Measurements from ENCODE around the gene ATP9B. TPM values are rescaled to one million over a fixed set of nuclear protein-coding genes. Genes with fewer than 3 reads are reported as not detected.
"Not testable (repeated sequence)": the region's sequence is repeated elsewhere in the genome, so short reads cannot be mapped to it uniquely, and the experiment has no call there.

Gene ATP9B
- total RNA-seq, 2 donors from 2014 or later = 69.5 to 72.4 TPM

GRCh38 chr18:79371561-79372121, 302.4 kb downstream of the ATP9B start:
- H3K4me1 Mint-ChIP-seq = peaks cover 17% of the 10 kb centered on the region
- DNase-seq (no peak), ATAC-seq (peak; percentile 48)
- H3K27ac Mint-ChIP-seq = peak overlapping the region; percentile 59
- no peaks in the 10 kb centered on the region for H3K27me3 Mint-ChIP-seq
- H3K36me3 Mint-ChIP-seq (ENCODE audit: low read depth) = no peaks in the 10 kb centered on the region
- H3K9me3 ChIP-seq (ENCODE audit: control insufficient read depth, low read length, poor library complexity, severe bottlenecking) = no peaks in the 10 kb centered on the region
- no peak overlapping the region for H3K4me3 Mint-ChIP-seq

GRCh38 chr18:79372461-79372860, 303.3 kb downstream of the ATP9B start:
- Mint-ChIP-seq H3K27ac (no peak overlapping the region), H3K4me3 (no peak overlapping the region), H3K36me3 (ENCODE audit: low read depth) (no peaks in the 10 kb centered on the region), H3K27me3 (no peaks in the 10 kb centered on the region), H3K4me1 (peaks cover 17% of the 10 kb centered on the region)
- H3K9me3 ChIP-seq (ENCODE audit: control insufficient read depth, low read length, poor library complexity, severe bottlenecking) = no peaks in the 10 kb centered on the region
- ATAC-seq = no peak
- DNase-seq = no peak

- no peak for ATAC-seq
- Mint-ChIP-seq H3K4me3 (no peak overlapping the region), H3K27me3 (no peaks in the 10 kb centered on the region), H3K27ac (no peak overlapping the region), H3K4me1 (peaks cover 14% of the 10 kb centered on the region), H3K36me3 (ENCODE audit: low read depth) (no peaks in the 10 kb centered on the region)
- no peak for DNase-seq
- no peaks in the 10 kb centered on the region for H3K9me3 ChIP-seq (ENCODE audit: control insufficient read depth, low read length, poor library complexity, severe bottlenecking)
Observed at GRCh38 chr18:79372991-79373390, 303.8 kb downstream of the ATP9B start.

- DNase-seq (no peak), ATAC-seq (no peak)
- H3K36me3 Mint-ChIP-seq (ENCODE audit: low read depth) = peaks cover 2% of the 10 kb centered on the region
- no peak overlapping the region for H3K4me3 Mint-ChIP-seq
- no peak overlapping the region for H3K27ac Mint-ChIP-seq
- H3K4me1 Mint-ChIP-seq = peaks cover 12% of the 10 kb centered on the region
- H3K27me3 Mint-ChIP-seq = no peaks in the 10 kb centered on the region
- no peaks in the 10 kb centered on the region for H3K9me3 ChIP-seq (ENCODE audit: control insufficient read depth, low read length, poor library complexity, severe bottlenecking)
Observed at GRCh38 chr18:79373736-79374135, 304.5 kb downstream of the ATP9B start.

GRCh38 chr18:79374408-79375171, 305.4 kb downstream of the ATP9B start:
- no peaks in the 10 kb centered on the region for H3K27me3 Mint-ChIP-seq
- peaks cover 14% of the 10 kb centered on the region for H3K4me1 Mint-ChIP-seq
- no peak overlapping the region for H3K4me3 Mint-ChIP-seq
- H3K27ac Mint-ChIP-seq = peak overlapping the region; percentile 21
- DNase-seq = no peak
- H3K36me3 Mint-ChIP-seq (ENCODE audit: low read depth) = peaks cover 2% of the 10 kb centered on the region
- peak; percentile 11 for ATAC-seq
- H3K9me3 ChIP-seq (ENCODE audit: control insufficient read depth, low read length, poor library complexity, severe bottlenecking) = no peaks in the 10 kb centered on the region

GRCh38 chr18:79375441-79376154, 306.4 kb downstream of the ATP9B start:
- H3K27me3 Mint-ChIP-seq = no peaks in the 10 kb centered on the region
- DNase-seq (no peak), ATAC-seq (no peak)
- no peak overlapping the region for H3K4me3 Mint-ChIP-seq
- H3K4me1 Mint-ChIP-seq = peaks cover 14% of the 10 kb centered on the region
- peaks cover 2% of the 10 kb centered on the region for H3K36me3 Mint-ChIP-seq (ENCODE audit: low read depth)
- no peak overlapping the region for H3K27ac Mint-ChIP-seq
- no peaks in the 10 kb centered on the region for H3K9me3 ChIP-seq (ENCODE audit: control insufficient read depth, low read length, poor library complexity, severe bottlenecking)

- ATAC-seq; H3K36me3 Mint-ChIP-seq (ENCODE audit: low read depth): not testable (repeated sequence)
Observed at GRCh38 chr18:79376661-79377060, 307.5 kb downstream of the ATP9B start.

GRCh38 chr18:79377187-79377891, 308.1 kb downstream of the ATP9B start:
- H3K9me3 ChIP-seq (ENCODE audit: control insufficient read depth, low read length, poor library complexity, severe bottlenecking) = no peaks in the 10 kb centered on the region
- no peaks in the 10 kb centered on the region for H3K27me3 Mint-ChIP-seq
- peaks cover 2% of the 10 kb centered on the region for H3K36me3 Mint-ChIP-seq (ENCODE audit: low read depth)
- peak overlapping the region; percentile 51 for H3K27ac Mint-ChIP-seq
- DNase-seq (no peak), ATAC-seq (no peak)
- peaks cover 8% of the 10 kb centered on the region for H3K4me1 Mint-ChIP-seq
- H3K4me3 Mint-ChIP-seq = no peak overlapping the region

More at GRCh38 chr18:79376661-79377060, 307.5 kb downstream of the ATP9B start:
- Mint-ChIP-seq H3K27ac (peak overlapping the region; percentile 51), H3K4me1 (peaks cover 11% of the 10 kb centered on the region)
- not testable (repeated sequence) for H3K9me3 ChIP-seq (ENCODE audit: control insufficient read depth, low read length, poor library complexity, severe bottlenecking); DNase-seq; H3K4me3 Mint-ChIP-seq; H3K27me3 Mint-ChIP-seq

- peak; percentile 75 to 87 (median 78) for DNase-seq
- ATAC-seq = peak; percentile 94
- Mint-ChIP-seq H3K27ac (peak overlapping the region; percentile 14), H3K36me3 (ENCODE audit: low read depth) (peaks cover 2% of the 10 kb centered on the region), H3K4me1 (peaks cover 8% of the 10 kb centered on the region), H3K4me3 (peak overlapping the region; percentile 21), H3K27me3 (peaks cover 1% of the 10 kb centered on the region)
- H3K9me3 ChIP-seq (ENCODE audit: control insufficient read depth, low read length, poor library complexity, severe bottlenecking) = no peaks in the 10 kb centered on the region
Observed at GRCh38 chr18:79378536-79379250, 309.5 kb downstream of the ATP9B start.

- Mint-ChIP-seq H3K36me3 (ENCODE audit: low read depth) (peaks cover 2% of the 10 kb centered on the region), H3K4me3 (peak overlapping the region; percentile 21), H3K27ac (peak overlapping the region; percentile 14), H3K27me3 (peaks cover 4% of the 10 kb centered on the region), H3K4me1 (peaks cover 12% of the 10 kb centered on the region)
- ATAC-seq = no peak
- DNase-seq = no peak
- H3K9me3 ChIP-seq (ENCODE audit: control insufficient read depth, low read length, poor library complexity, severe bottlenecking) = no peaks in the 10 kb centered on the region
Observed at GRCh38 chr18:79379251-79379905, 310.2 kb downstream of the ATP9B start.

- Mint-ChIP-seq H3K36me3 (ENCODE audit: low read depth) (peaks cover 2% of the 10 kb centered on the region), H3K27me3 (peaks cover 4% of the 10 kb centered on the region), H3K4me1 (peaks cover 13% of the 10 kb centered on the region), H3K4me3 (no peak overlapping the region), H3K27ac (no peak overlapping the region)
- DNase-seq (no peak), ATAC-seq (no peak)
- H3K9me3 ChIP-seq (ENCODE audit: control insufficient read depth, low read length, poor library complexity, severe bottlenecking) = no peaks in the 10 kb centered on the region
Observed at GRCh38 chr18:79379931-79380815, 311.0 kb downstream of the ATP9B start.
